RWPE1 (cell line): Measurements from ENCODE around the gene RIMS3.

Experiments
- CTCF ChIA-PET: fragments of 350-600 bp; sonication (Branson Sonifier 250); formaldehyde crosslinking; extraction: SDS; loops from one replicate; lab custom pipeline; 2021; lab: Yijun Ruan, JAX
- POLR2A ChIA-PET: fragments of 400-600 bp; formaldehyde crosslinking; extraction: SDS; loops from one replicate; lab custom pipeline; 2020; ENCODE audit warnings: antibody characterized with exemption; ENCODE audit not compliant: low non-redundant PET; lab: Yijun Ruan, JAX
- DNase-seq: peaks from one replicate; pipeline ENCODE4 v3.0.0; 2012; ENCODE audit warnings: low spot score
- H3K27ac ChIP-seq: fragments of 450-650 bp; 2 replicates; pipeline ENCODE4 v1.5.1; 2017
- CTCF ChIP-seq: fragments of 450-650 bp; conservative IDR thresholded peaks from 2 replicates; pipeline ENCODE4 v1.5.1; 2017; ENCODE audit warnings: low read depth, mild to moderate bottlenecking

The RIMS3 gene

GRCh38 chr1:40687059-40687458 is 21.6 kb upstream of the RIMS3 start:
- DNase-seq, result no peak
- ChIA-PET CTCF (interaction anchor here (1.0 to 2.1 kb wide), 2 partner anchors 18 to 22 kb away, joined by 4 to 5 read pairs; no protein-coding TSS in a partner anchor), POLR2A (no interaction called here)
- no peak for TF ChIP-seq CTCF
- H3K27ac ChIP-seq, result no peak overlapping the region

GRCh38 chr1:40684669-40685068 is 19.2 kb upstream of the RIMS3 start:
- ChIA-PET POLR2A (no interaction called here), CTCF (interaction anchor here (0.6 to 0.8 kb wide), 3 partner anchors 130 to 302 kb away, joined by 3 to 4 read pairs (median 3); no protein-coding TSS in a partner anchor)
- no peak for DNase-seq
- no peak for TF ChIP-seq CTCF
- H3K27ac ChIP-seq, result no peak overlapping the region

- H3K27ac ChIP-seq, result no peak overlapping the region
- no peak for TF ChIP-seq CTCF
- no peak for DNase-seq
- POLR2A ChIA-PET, result interaction anchor here (0.7 kb wide), 1 partner anchor 148 kb away, joined by 3 read pairs; the partner anchor contains the start of gene ZNF684
- CTCF ChIA-PET, result interaction anchor here (1.4 kb wide), 1 partner anchor 67 kb away, joined by 6 read pairs; no protein-coding TSS in a partner anchor
Measured at GRCh38 chr1:40679165-40679953, 13.9 kb upstream of the RIMS3 start.

- no peak overlapping the region for H3K27ac ChIP-seq
- no peak for DNase-seq
- ChIA-PET POLR2A (no interaction called here), CTCF (interaction anchor here (0.9 kb wide), 1 partner anchor 98 kb away, joined by 3 read pairs; no protein-coding TSS in a partner anchor)
- TF ChIP-seq CTCF, result no peak
Measured at GRCh38 chr1:40676501-40676900, 11.0 kb upstream of the RIMS3 start.

GRCh38 chr1:40673452-40673851 is 8.0 kb upstream of the RIMS3 start:
- ChIA-PET CTCF (no interaction called here), POLR2A (no interaction called here)
- no peak for DNase-seq
- no peak overlapping the region for H3K27ac ChIP-seq
- TF ChIP-seq CTCF, result no peak

- peak; percentile 94 for TF ChIP-seq CTCF
- CTCF ChIA-PET, result interaction anchor here (0.6 to 1.9 kb wide), 7 partner anchors 12 to 136 kb away, joined by 3 to 11 read pairs (median 6); no protein-coding TSS in a partner anchor
- POLR2A ChIA-PET, result no interaction called here
- DNase-seq, result peak; percentile 70
- H3K27ac ChIP-seq, result no peak overlapping the region
Measured at GRCh38 chr1:40668769-40669525, 3.5 kb upstream of the RIMS3 start.
